Adrenal gland (tissue), 12 donors: Measurements from ENCODE around the gene PRPF40A. TPM values are rescaled to one million over a fixed set of nuclear protein-coding genes. Genes with fewer than 3 reads are reported as not detected.

Experiments used
- DNase-seq, 7 donors: peaks; one replicate each; pipeline ENCODE4 v3.0.0-alpha.2; 2019 to 2020
- H3K27ac ChIP-seq, 5 donors: fragments of 200-600 bp; sonication (generic) in 4 of 5; 1 replicate in 3 of 5; 2 replicates in 2 of 5; pipeline versions ENCODE4 v1.5.1 to v1.8.0; 2016 to 2020; ENCODE audit warnings: mild to moderate bottlenecking in 1 of 5
- H3K27me3 ChIP-seq: fragments of 200-600 bp; 2 replicates; pipeline ENCODE4 v1.8.0; 2021
- H3K36me3 ChIP-seq, 2 donors: fragments of 200-600 bp; replicated peaks in 1 of 2; 1 replicate in 1 of 2; 2 replicates in 1 of 2; pipeline versions ENCODE4 v1.5.1 to v1.8.0; 2018 to 2022
- H3K4me1 ChIP-seq, 2 donors: fragments of 200-600 bp; replicated peaks in 1 of 2; 1 replicate in 1 of 2; 2 replicates in 1 of 2; pipeline versions ENCODE4 v1.5.1 to v1.8.0; 2018 to 2021
- H3K4me3 ChIP-seq, 4 donors: fragments of 200-600 bp; sonication (generic) in 3 of 4; one replicate each; pipeline ENCODE4 v1.5.1; 2016 to 2018
- H3K9me3 ChIP-seq, 3 donors: fragments of 200-600 bp; sonication (generic) in 1 of 3; replicated peaks in 1 of 3; 1 replicate in 2 of 3; 2 replicates in 1 of 3; pipeline versions ENCODE4 v1.5.1 to v1.8.0; 2016 to 2021
- CTCF ChIP-seq, 6 experiments: fragments of 450-650 bp in 4 of 6; fragments of 200-600 bp in 2 of 6; sonication (generic) in 1 of 6; IDR thresholded peaks; 1 replicate in 5 of 6; 2 replicates in 1 of 6; pipeline versions ENCODE4 v1.5.1 to v1.8.0; 2016 to 2021; ENCODE audit warnings: antibody characterized with exemption in 6 of 6, mild to moderate bottlenecking in 2 of 6, moderate library complexity in 1 of 6
- POLR2A ChIP-seq, 2 donors: fragments of 450-650 bp; IDR thresholded peaks; one replicate each; pipeline ENCODE4 v1.6.1; 2017; ENCODE audit warnings: antibody characterized with exemption in 2 of 2, mild to moderate bottlenecking in 2 of 2, moderate library complexity in 1 of 2
- WGBS, 4 donors: extraction: QIAGEN DNeasy Blood & Tissue Kit in 2 of 4; methylation state at CpG; one replicate each; pipeline versions ENCODE4 v1.1.5 to v1.1.7; 2013 to 2017; 5-methylcytosine and 5-hydroxymethylcytosine counted together
- intact Hi-C, 2 donors: fragments of 100-400 bp; cut with DNase I; formaldehyde crosslinking; loops; one replicate each; pipeline versions ENCODE4 v1.14.1 to v1.15.0; 2022 to 2023
- polyA plus RNA-seq, 3 donors: library from polyadenylated mRNA; stranded (reverse); fragments of 200-250 nt in 2 of 3; fragments of 350-450 nt in 1 of 3; fragmentation: Illumina TruSeq in 1 of 3; extraction: RNeasy Lipid Tissue Mini Kit (QIAGEN cat#74804) in 1 of 3; gene quantifications; one replicate each; pipeline ENCODE4 v1.2.3, GENCODE V29; 2013 to 2014
- total RNA-seq, 9 donors: library from RNA; depleted of rRNA in 4 of 9; stranded (reverse); fragments of >200 nt in 4 of 9; fragments of 120-200 nt in 1 of 9; fragmentation: NEBNext Ultra II Directional in 1 of 9; extraction: Animal tissue kit (Norgen Biotek cat#: 25700) in 1 of 9; gene quantifications; one replicate each; pipeline versions ENCODE4 v1.1.0 to v1.2.4, GENCODE V29; 2013 to 2023
- donor health status: healthy with polysubstance abuse.
- donor health status: Bipolar disorder and iron deficiency.
- donor health status: DM: yes; HTN: yes; CAD: no.
- donor health status: DM: no; HTN: no; CAD: no.
- donor health status: DM: no; HTN: no; CAD: no.
- donor health status: DM: yes; HTN: yes; CAD: no.

The PRPF40A gene
- total and polyA plus RNA-seq, 12 donors, result 15.6 to 133 (median 68.9) TPM

GRCh38 chr2:152651834-152652233 is 65.4 kb downstream of the PRPF40A start:
- WGBS, 4 donors, result 78 to 82% (median 78%) methylated on average over 2 of the region's 2 CpGs
- no peak overlapping the region for H3K27ac ChIP-seq
- peaks cover 0 to 5% (median 0%) of the 10 kb centered on the region in 3 donors for H3K9me3 ChIP-seq
- no peak overlapping the region for H3K4me3 ChIP-seq
- H3K27me3 ChIP-seq, result no peaks in the 10 kb centered on the region
- peaks cover 5 to 21% of the 10 kb centered on the region in 2 donors for H3K4me1 ChIP-seq
- TF ChIP-seq CTCF (IDR thresholded peaks at IDR 0.05) (no peak), POLR2A (IDR thresholded peaks at IDR 0.05) (no peak)
- peaks cover 0 to 28% of the 10 kb centered on the region in 2 donors for H3K36me3 ChIP-seq
- intact Hi-C loops, result no loop called here
- no peak for DNase-seq

GRCh38 chr2:152650768-152651371 is 66.4 kb downstream of the PRPF40A start:
- H3K4me3 ChIP-seq, result no peak overlapping the region
- peaks cover 5 to 23% of the 10 kb centered on the region in 2 donors for H3K4me1 ChIP-seq
- TF ChIP-seq POLR2A (IDR thresholded peaks at IDR 0.05) (no peak), CTCF (IDR thresholded peaks at IDR 0.05) (no peak)
- 95 to 97% (median 96%) methylated on average over 6 of the region's 6 CpGs for WGBS, 4 donors
- DNase-seq, result no peak
- intact Hi-C loops, result no loop called here
- no peaks in the 10 kb centered on the region for H3K27me3 ChIP-seq
- no peak overlapping the region for H3K27ac ChIP-seq
- peaks cover 0 to 5% (median 0%) of the 10 kb centered on the region in 3 donors for H3K9me3 ChIP-seq
- H3K36me3 ChIP-seq, result peaks cover 0 to 19% of the 10 kb centered on the region in 2 donors

- WGBS, 4 donors, result 89 to 92% (median 90%) methylated on average over 1 of the region's 1 CpG
- peaks cover 0 to 5% (median 0%) of the 10 kb centered on the region in 3 donors for H3K9me3 ChIP-seq
- no peaks in the 10 kb centered on the region for H3K27me3 ChIP-seq
- H3K27ac ChIP-seq, result no peak overlapping the region
- TF ChIP-seq CTCF (IDR thresholded peaks at IDR 0.05) (no peak), POLR2A (IDR thresholded peaks at IDR 0.05) (no peak)
- intact Hi-C loops, result no loop called here
- no peak for DNase-seq
- H3K4me1 ChIP-seq, result peaks cover 5 to 23% of the 10 kb centered on the region in 2 donors
- H3K36me3 ChIP-seq, result peaks cover 0 to 11% of the 10 kb centered on the region in 2 donors
- no peak overlapping the region for H3K4me3 ChIP-seq
These were observed 67.3 kb downstream of the PRPF40A start for GRCh38 chr2:152649997-152650396.

GRCh38 chr2:152648336-152648735 is 68.9 kb downstream of the PRPF40A start:
- intact Hi-C loops, result no loop called here
- WGBS, 4 donors, result 10 to 16% (median 11%) methylated on average over 2 of the region's 2 CpGs
- peak overlapping the region in 3 of 5 donors; percentile 40 to 49 (median 44) for H3K27ac ChIP-seq

More at GRCh38 chr2:152648336-152648735, 68.9 kb downstream of the PRPF40A start:
- no peak overlapping the region for H3K4me3 ChIP-seq
- H3K9me3 ChIP-seq, result no peaks in the 10 kb centered on the region
- H3K27me3 ChIP-seq, result no peaks in the 10 kb centered on the region
- peaks cover 0 to 2% of the 10 kb centered on the region in 2 donors for H3K36me3 ChIP-seq
- DNase-seq, result no peak
- TF ChIP-seq CTCF (IDR thresholded peaks at IDR 0.05), result peak in 5 of 6 experiments; percentile 18 to 45 (median 22)
- no peak for TF ChIP-seq POLR2A (IDR thresholded peaks at IDR 0.05)
- peaks cover 5 to 23% of the 10 kb centered on the region in 2 donors for H3K4me1 ChIP-seq
